Measurements from ENCODE around the gene SPTBN4.
"Not testable (repeated sequence)": the region's sequence is repeated elsewhere in the genome, so short reads cannot be mapped to it uniquely, and the experiment has no call there.

The SPTBN4 gene

DNA sequence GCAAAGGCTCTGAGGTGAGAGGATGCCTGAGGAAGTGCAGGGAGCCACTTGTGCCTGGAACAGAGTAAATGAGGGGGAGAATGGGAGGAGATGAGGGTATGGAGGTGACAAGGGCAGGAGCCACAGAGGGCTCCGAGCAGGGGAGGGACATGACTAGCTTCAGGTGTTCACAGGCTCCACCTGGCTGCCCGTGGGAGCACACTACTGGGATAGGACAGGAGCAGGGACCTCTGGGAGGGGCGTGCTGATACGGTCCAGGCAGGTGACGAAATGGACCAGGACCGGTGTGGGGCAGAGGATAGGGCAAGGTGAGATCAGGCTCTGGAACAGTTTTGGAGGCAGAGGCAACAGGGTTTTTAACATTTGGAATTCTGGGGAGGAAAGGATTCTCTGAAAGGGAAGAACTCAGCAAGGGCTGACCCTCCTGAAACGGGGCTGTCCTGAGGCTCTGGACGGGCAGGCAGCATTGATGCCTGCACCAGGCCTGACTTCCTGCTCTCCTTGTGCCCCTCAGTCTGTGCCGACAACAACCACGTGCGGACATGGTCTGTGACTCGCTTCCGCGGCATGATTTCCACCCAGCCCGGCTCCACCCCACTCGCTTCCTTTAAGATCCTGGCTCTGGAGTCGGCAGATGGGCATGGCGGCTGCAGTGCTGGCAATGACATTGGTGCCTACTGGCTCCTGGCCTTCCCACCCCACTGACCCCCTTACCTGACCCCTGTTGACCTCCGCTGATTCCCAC lies 121.5 kb downstream of the SPTBN4 start:
- no peaks in the 10 kb centered on the region for H3K27me3 ChIP-seq (replicated peaks in 2 of 5; ENCODE audit: control insufficient read depth in 4 of 5, insufficient read depth in 5 of 5, low read length in 4 of 5)
- H3K9me3 ChIP-seq (ENCODE audit: control extremely low read depth in 1 of 5, control insufficient read depth in 4 of 5, insufficient read depth in 2 of 5, low read depth in 1 of 5, low read length in 4 of 5), result no peaks in the 10 kb centered on the region
- ChIA-PET CTCF (interaction anchor here (1.0 kb wide), 1 partner anchor 14 kb away, joined by 4 read pairs; no protein-coding TSS in a partner anchor), POLR2A (no interaction called here)
- no peak overlapping the region for H3K27ac ChIP-seq (ENCODE audit: insufficient read depth in 1 of 2, low read depth in 1 of 2, low read length in 2 of 2, poor library complexity in 1 of 2, severe bottlenecking in 2 of 2)
- no peak for DNase-seq
- no peaks in the 10 kb centered on the region for H3K4me1 ChIP-seq (ENCODE audit: control extremely low read depth in 1 of 4, control insufficient read depth in 4 of 4, insufficient read depth in 4 of 4, low read length in 3 of 4)
- peaks cover 8 to 52% (median 30%) of the 10 kb centered on the region in 4 experiments for H3K36me3 ChIP-seq (ENCODE audit: control insufficient read depth in 4 of 4, insufficient read depth in 4 of 4, low read length in 3 of 4)
- no peak overlapping the region for H3K4me3 ChIP-seq (ENCODE audit: control insufficient read depth in 1 of 7, extremely low read depth in 1 of 7, insufficient read depth in 4 of 7, low read depth in 2 of 7, low read length in 6 of 7)
- WGBS (ENCODE audit: insufficient coverage), result 97% methylated on average over 16 of the region's 19 CpGs

DNA sequence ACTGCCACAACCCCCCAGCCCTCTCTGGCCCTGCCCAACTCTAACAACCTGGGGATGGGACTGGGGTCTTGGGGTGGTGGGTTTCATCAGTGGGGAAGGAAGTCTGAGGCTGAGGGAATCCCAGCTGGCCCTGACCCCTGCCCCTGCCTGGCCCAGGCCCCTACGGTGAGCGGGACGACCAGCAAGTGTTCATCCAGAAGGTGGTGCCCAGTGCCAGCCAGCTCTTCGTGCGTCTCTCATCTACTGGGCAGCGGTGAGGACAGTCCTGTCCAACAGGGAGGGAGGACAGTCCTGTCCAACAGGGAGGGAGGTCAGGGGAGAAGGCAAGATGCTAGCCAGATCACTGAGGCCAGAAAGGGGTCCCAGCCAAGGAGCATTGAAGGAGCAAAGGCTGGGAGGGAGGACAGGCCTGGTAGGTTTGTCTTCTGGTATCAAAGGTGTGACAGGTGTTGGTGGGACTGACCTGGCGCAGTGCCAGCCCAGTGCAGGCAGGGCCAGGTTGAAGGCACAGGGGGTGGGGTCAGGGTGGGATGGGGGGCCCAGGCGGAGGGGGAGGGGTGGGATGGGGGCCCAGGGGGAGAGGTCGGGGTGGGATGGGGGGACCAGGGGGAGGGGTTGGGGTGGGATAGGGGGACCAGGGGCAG lies 122.2 kb downstream of the SPTBN4 start:
- ChIA-PET CTCF (interaction anchor here (0.7 to 1.3 kb wide), 2 partner anchors 9 to 11 kb away, joined by 3 read pairs; no protein-coding TSS in a partner anchor), POLR2A (no interaction called here)
- no peak overlapping the region for H3K27ac ChIP-seq (ENCODE audit: insufficient read depth in 1 of 2, low read depth in 1 of 2, low read length in 2 of 2, poor library complexity in 1 of 2, severe bottlenecking in 2 of 2)
- DNase-seq, result no peak
- H3K27me3 ChIP-seq (replicated peaks in 2 of 5; ENCODE audit: control insufficient read depth in 4 of 5, insufficient read depth in 5 of 5, low read length in 4 of 5), result no peaks in the 10 kb centered on the region
- H3K4me3 ChIP-seq (ENCODE audit: control insufficient read depth in 1 of 7, extremely low read depth in 1 of 7, insufficient read depth in 4 of 7, low read depth in 2 of 7, low read length in 6 of 7), result no peak overlapping the region
- no peaks in the 10 kb centered on the region for H3K9me3 ChIP-seq (ENCODE audit: control extremely low read depth in 1 of 5, control insufficient read depth in 4 of 5, insufficient read depth in 2 of 5, low read depth in 1 of 5, low read length in 4 of 5)
- H3K4me1 ChIP-seq (ENCODE audit: control extremely low read depth in 1 of 4, control insufficient read depth in 4 of 4, insufficient read depth in 4 of 4, low read length in 3 of 4), result no peaks in the 10 kb centered on the region
- 100% methylated on average over 5 of the region's 9 CpGs for WGBS (ENCODE audit: insufficient coverage)
- peaks cover 8 to 46% (median 27%) of the 10 kb centered on the region in 4 experiments for H3K36me3 ChIP-seq (ENCODE audit: control insufficient read depth in 4 of 4, insufficient read depth in 4 of 4, low read length in 3 of 4)

DNA sequence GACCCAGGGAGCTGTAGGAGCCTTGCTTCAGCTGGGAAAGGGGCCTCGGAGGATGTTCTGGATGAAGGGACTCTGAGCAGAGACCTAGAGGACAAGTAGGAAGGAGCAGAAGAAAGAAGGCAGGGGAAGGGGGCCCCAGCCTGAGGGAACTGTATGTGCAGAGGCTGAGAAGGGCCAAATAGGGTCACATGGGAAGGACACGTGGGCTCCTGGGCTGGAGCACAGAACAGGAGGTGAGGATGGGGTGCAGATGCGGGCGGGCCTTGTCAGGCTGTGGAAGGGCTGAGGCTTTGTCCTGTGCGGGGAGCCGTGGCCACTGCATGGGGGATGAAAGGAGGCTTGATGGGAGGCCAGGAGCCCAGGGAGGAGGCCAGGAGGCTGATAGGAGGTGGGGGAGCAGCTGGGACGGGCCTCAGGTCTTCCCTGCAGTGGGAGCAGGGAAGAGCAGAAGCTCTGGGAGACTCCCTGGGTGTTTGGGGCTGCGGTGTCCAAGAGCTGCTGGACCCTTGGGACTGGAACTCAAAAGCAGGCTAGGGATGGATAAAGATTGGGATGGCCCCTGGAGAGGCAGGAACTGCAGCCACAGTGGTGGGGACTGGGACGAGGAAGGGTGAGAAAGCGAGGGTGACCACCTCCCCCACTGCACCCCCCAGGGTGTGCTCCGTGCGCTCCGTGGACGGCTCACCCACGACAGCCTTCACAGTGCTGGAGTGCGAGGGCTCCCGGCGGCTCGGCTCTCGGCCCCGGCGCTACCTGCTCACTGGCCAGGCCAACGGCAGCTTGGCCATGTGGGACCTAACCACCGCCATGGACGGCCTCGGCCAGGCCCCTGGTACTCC lies 123.0 kb downstream of the SPTBN4 start:
- whole genome bisulfite sequencing (ENCODE audit: insufficient coverage), result 98% methylated on average over 17 of the region's 26 CpGs
- Histone ChIP-seq H3K36me3 (ENCODE audit: control insufficient read depth in 4 of 4, insufficient read depth in 4 of 4, low read length in 3 of 4) (peaks cover 8 to 40% (median 23%) of the 10 kb centered on the region in 4 experiments), H3K4me3 (ENCODE audit: control insufficient read depth in 1 of 7, extremely low read depth in 1 of 7, insufficient read depth in 4 of 7, low read depth in 2 of 7, low read length in 6 of 7) (no peak overlapping the region), H3K27ac (ENCODE audit: insufficient read depth in 1 of 2, low read depth in 1 of 2, low read length in 2 of 2, poor library complexity in 1 of 2, severe bottlenecking in 2 of 2) (no peak overlapping the region), H3K4me1 (ENCODE audit: control extremely low read depth in 1 of 4, control insufficient read depth in 4 of 4, insufficient read depth in 4 of 4, low read length in 3 of 4) (peaks cover 0 to under 1% (median 0%) of the 10 kb centered on the region in 4 experiments), H3K9me3 (ENCODE audit: control extremely low read depth in 1 of 5, control insufficient read depth in 4 of 5, insufficient read depth in 2 of 5, low read depth in 1 of 5, low read length in 4 of 5) (no peaks in the 10 kb centered on the region), H3K27me3 (replicated peaks in 2 of 5; ENCODE audit: control insufficient read depth in 4 of 5, insufficient read depth in 5 of 5, low read length in 4 of 5) (peaks cover 0 to 6% (median 0%) of the 10 kb centered on the region in 5 experiments)
- DNase-seq, result no peak
- ChIA-PET POLR2A (no interaction called here), CTCF (interaction anchor here (0.7 to 1.3 kb wide), 3 partner anchors 9 to 10 kb away, joined by 3 read pairs; no protein-coding TSS in a partner anchor)

DNA sequence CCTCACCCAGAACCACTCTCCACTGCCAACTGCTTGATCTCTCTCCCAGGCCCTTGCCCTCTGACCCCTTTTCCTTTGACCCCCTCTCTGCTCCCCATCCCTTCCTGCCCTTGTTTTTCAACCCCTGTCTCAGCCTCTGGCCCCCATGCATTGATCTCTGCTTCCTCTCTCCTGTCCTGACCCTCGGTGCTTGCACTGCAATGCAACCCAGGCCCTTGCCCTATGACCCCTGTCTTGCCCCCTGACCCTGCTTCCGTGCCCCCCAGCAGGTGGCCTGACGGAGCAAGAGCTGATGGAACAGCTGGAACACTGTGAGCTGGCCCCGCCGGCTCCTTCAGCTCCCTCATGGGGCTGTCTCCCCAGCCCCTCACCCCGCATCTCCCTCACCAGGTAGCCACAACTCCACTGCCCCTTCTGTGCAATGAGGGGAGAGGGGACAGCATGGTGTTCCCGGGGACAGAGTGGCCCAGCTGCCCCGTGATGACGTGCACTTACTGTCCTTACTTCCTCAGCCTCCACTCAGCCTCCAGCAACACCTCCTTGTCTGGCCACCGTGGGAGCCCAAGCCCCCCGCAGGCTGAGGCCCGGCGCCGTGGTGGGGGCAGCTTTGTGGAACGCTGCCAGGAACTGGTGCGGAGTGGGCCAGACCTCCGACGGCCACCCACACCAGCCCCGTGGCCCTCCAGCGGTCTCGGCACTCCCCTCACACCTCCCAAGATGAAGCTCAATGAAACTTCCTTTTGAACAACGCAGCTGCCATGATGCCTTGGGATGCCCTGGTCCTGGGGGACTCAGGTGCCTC lies 123.9 kb downstream of the SPTBN4 start:
- Histone ChIP-seq H3K36me3 (ENCODE audit: control insufficient read depth in 4 of 4, insufficient read depth in 4 of 4, low read length in 3 of 4) (peaks cover 8 to 37% (median 21%) of the 10 kb centered on the region in 4 experiments), H3K4me1 (ENCODE audit: control extremely low read depth in 1 of 4, control insufficient read depth in 4 of 4, insufficient read depth in 4 of 4, low read length in 3 of 4) (peaks cover 0 to 2% (median 0%) of the 10 kb centered on the region in 4 experiments), H3K27ac (ENCODE audit: insufficient read depth in 1 of 2, low read depth in 1 of 2, low read length in 2 of 2, poor library complexity in 1 of 2, severe bottlenecking in 2 of 2) (no peak overlapping the region), H3K9me3 (ENCODE audit: control extremely low read depth in 1 of 5, control insufficient read depth in 4 of 5, insufficient read depth in 2 of 5, low read depth in 1 of 5, low read length in 4 of 5) (no peaks in the 10 kb centered on the region), H3K4me3 (ENCODE audit: control insufficient read depth in 1 of 7, extremely low read depth in 1 of 7, insufficient read depth in 4 of 7, low read depth in 2 of 7, low read length in 6 of 7) (no peak overlapping the region), H3K27me3 (replicated peaks in 2 of 5; ENCODE audit: control insufficient read depth in 4 of 5, insufficient read depth in 5 of 5, low read length in 4 of 5) (peaks cover 0 to 10% (median 0%) of the 10 kb centered on the region in 5 experiments)
- POLR2A ChIA-PET, result interaction anchor here (0.6 kb wide), 1 partner anchor 504 kb away, joined by 4 read pairs; no protein-coding TSS in a partner anchor
- WGBS (ENCODE audit: insufficient coverage), result 95% methylated on average over 20 of the region's 22 CpGs
- no peak for DNase-seq
- CTCF ChIA-PET, result interaction anchor here (0.6 to 1.6 kb wide), 3 partner anchors 8 to 16 kb away, joined by 3 read pairs; no protein-coding TSS in a partner anchor

DNA sequence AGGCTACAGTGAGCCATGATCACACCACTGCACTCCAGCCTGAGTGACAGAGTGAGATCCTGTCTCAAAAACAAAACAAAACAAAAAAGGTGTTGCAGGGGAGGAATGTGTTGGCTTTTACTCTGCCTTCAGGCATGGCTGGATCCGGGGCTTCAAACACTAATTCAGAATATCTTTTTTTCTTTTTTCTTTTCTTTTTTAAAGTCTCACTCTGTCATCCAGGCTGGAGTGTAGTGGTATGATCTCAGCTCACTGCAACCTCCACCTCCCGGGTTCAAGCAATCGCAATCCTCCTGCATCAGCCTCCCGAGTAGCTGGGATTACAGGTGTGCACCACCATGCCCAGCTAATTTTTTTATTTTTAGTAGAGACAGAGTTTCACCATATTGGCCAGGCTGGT lies 124.9 kb downstream of the SPTBN4 start:
- POLR2A ChIA-PET; DNase-seq; H3K4me1 ChIP-seq (ENCODE audit: control extremely low read depth in 1 of 4, control insufficient read depth in 4 of 4, insufficient read depth in 4 of 4, low read length in 3 of 4); H3K27ac ChIP-seq (ENCODE audit: insufficient read depth in 1 of 2, low read depth in 1 of 2, low read length in 2 of 2, poor library complexity in 1 of 2, severe bottlenecking in 2 of 2); H3K9me3 ChIP-seq (ENCODE audit: control extremely low read depth in 1 of 5, control insufficient read depth in 4 of 5, insufficient read depth in 2 of 5, low read depth in 1 of 5, low read length in 4 of 5); H3K4me3 ChIP-seq (ENCODE audit: control insufficient read depth in 1 of 7, extremely low read depth in 1 of 7, insufficient read depth in 4 of 7, low read depth in 2 of 7, low read length in 6 of 7): not testable (repeated sequence)
- Histone ChIP-seq H3K27me3 (replicated peaks in 2 of 5; ENCODE audit: control insufficient read depth in 4 of 5, insufficient read depth in 5 of 5, low read length in 4 of 5) (peaks cover 0 to 18% (median 4%) of the 10 kb centered on the region in 5 experiments), H3K36me3 (ENCODE audit: control insufficient read depth in 4 of 4, insufficient read depth in 4 of 4, low read length in 3 of 4) (peaks cover 3 to 26% (median 18%) of the 10 kb centered on the region in 4 experiments)
- no CpG with 5 or more reads among the region's 4 CpGs for WGBS (ENCODE audit: insufficient coverage)
- CTCF ChIA-PET, result interaction anchor here (1.6 kb wide), 1 partner anchor 17 kb away, joined by 3 read pairs; no protein-coding TSS in a partner anchor

DNA sequence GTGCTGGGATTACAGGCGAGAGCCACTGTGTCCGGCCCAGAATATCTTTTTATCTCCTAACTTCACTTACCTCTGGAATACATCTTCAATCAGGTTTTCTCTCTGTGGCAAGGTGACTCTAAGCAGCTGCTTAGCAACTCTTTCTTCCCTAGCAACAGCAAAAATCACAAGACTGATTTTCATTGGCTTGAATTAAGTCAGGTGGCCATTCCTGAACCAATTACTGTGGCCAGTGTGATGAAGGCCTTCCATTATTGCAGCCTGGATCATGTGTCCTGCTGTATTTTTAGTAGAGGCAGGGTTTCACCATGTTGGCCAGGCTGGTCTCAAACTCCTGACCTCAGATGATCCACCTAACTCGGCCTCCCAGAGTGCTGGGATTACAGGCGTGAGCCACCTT lies 125.4 kb downstream of the SPTBN4 start:
- peaks cover 0 to 22% (median 15%) of the 10 kb centered on the region in 4 experiments for H3K36me3 ChIP-seq (ENCODE audit: control insufficient read depth in 4 of 4, insufficient read depth in 4 of 4, low read length in 3 of 4)
- POLR2A ChIA-PET, result no interaction called here
- H3K9me3 ChIP-seq (ENCODE audit: control extremely low read depth in 1 of 5, control insufficient read depth in 4 of 5, insufficient read depth in 2 of 5, low read depth in 1 of 5, low read length in 4 of 5), result no peaks in the 10 kb centered on the region
- H3K4me1 ChIP-seq (ENCODE audit: control extremely low read depth in 1 of 4, control insufficient read depth in 4 of 4, insufficient read depth in 4 of 4, low read length in 3 of 4), result peaks cover 0 to 6% (median 2%) of the 10 kb centered on the region in 4 experiments
- peak in 2 of 3 donors; percentile 74 to 80 for DNase-seq
- H3K27me3 ChIP-seq (replicated peaks in 2 of 5; ENCODE audit: control insufficient read depth in 4 of 5, insufficient read depth in 5 of 5, low read length in 4 of 5), result peaks cover 0 to 22% (median 4%) of the 10 kb centered on the region in 5 experiments
- H3K4me3 ChIP-seq (ENCODE audit: control insufficient read depth in 1 of 7, extremely low read depth in 1 of 7, insufficient read depth in 4 of 7, low read depth in 2 of 7, low read length in 6 of 7), result no peak overlapping the region
- 94% methylated on average over 3 of the region's 4 CpGs for WGBS (ENCODE audit: insufficient coverage)
- CTCF ChIA-PET, result interaction anchor here (1.6 kb wide), 1 partner anchor 18 kb away, joined by 3 read pairs; no protein-coding TSS in a partner anchor
- H3K27ac ChIP-seq (ENCODE audit: insufficient read depth in 1 of 2, low read depth in 1 of 2, low read length in 2 of 2, poor library complexity in 1 of 2, severe bottlenecking in 2 of 2), result no peak overlapping the region

All from common myeloid progenitor, CD34-positive (primary cell).